ENCODE data around the gene TFPT. TPM values are rescaled to one million over a fixed set of nuclear protein-coding genes. Genes with fewer than 3 reads are reported as not detected.

The TFPT gene, protein sequence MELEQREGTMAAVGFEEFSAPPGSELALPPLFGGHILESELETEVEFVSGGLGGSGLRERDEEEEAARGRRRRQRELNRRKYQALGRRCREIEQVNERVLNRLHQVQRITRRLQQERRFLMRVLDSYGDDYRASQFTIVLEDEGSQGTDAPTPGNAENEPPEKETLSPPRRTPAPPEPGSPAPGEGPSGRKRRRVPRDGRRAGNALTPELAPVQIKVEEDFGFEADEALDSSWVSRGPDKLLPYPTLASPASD
- total RNA-seq (34.9 TPM), polyA plus RNA-seq (34.3 TPM)
- long read RNA-seq, donor 1, partial matches to known transcripts: 0 of 2 reads
- long read RNA-seq, donor 1, other reads (novel, unspliced or antisense): 0 of 2 reads
- long read RNA-seq, donor 2, transcript TFPT-203 (6 exons, 1,205 nt): major isoform, 21 of 21 reads
- long read RNA-seq, donor 2, partial matches to known transcripts: 0 of 21 reads
- long read RNA-seq, donor 2, other reads (novel, unspliced or antisense): 0 of 21 reads
- long read RNA-seq, donor 3, transcript TFPT-203 (6 exons, 1,205 nt): major isoform, 20 of 32 reads
- long read RNA-seq, donor 3, partial matches to known transcripts: 12 of 32 reads
- long read RNA-seq, donor 3, other reads (novel, unspliced or antisense): 0 of 32 reads
- long read RNA-seq, donor 4, partial matches to known transcripts: 106 of 117 reads
- long read RNA-seq, donor 4, other reads (novel, unspliced or antisense): 7 of 117 reads
- long read RNA-seq, donor 5, transcript TFPT-203 (6 exons, 1,205 nt): major isoform, 17 of 18 reads
- long read RNA-seq, donor 5, partial matches to known transcripts: 0 of 18 reads
- long read RNA-seq, donor 5, other reads (novel, unspliced or antisense): 0 of 18 reads
- long read RNA-seq, donor 6, transcript TFPT-203 (6 exons, 1,205 nt): major isoform, 10 of 50 reads
- long read RNA-seq, donor 6, partial matches to known transcripts: 40 of 50 reads
- long read RNA-seq, donor 6, other reads (novel, unspliced or antisense): 0 of 50 reads
- long read RNA-seq, donor 7, transcript TFPT-203 (6 exons, 1,205 nt): major isoform, 9 of 9 reads
- long read RNA-seq, donor 7, partial matches to known transcripts: 0 of 9 reads
- long read RNA-seq, donor 7, other reads (novel, unspliced or antisense): 0 of 9 reads
- long read RNA-seq, donor 8, transcript TFPT-203 (6 exons, 1,205 nt): major isoform, 6 of 6 reads
- long read RNA-seq, donor 8, partial matches to known transcripts: 0 of 6 reads
- long read RNA-seq, donor 8, other reads (novel, unspliced or antisense): 0 of 6 reads
- long read RNA-seq, donor 9, transcript TFPT-203 (6 exons, 1,205 nt): major isoform, 11 of 11 reads
- long read RNA-seq, donor 9, partial matches to known transcripts: 0 of 11 reads
- long read RNA-seq, donor 9, other reads (novel, unspliced or antisense): 0 of 11 reads
- long read RNA-seq, donor 10, transcript TFPT-203 (6 exons, 1,205 nt): major isoform, 9 of 57 reads
- long read RNA-seq, donor 10, partial matches to known transcripts: 40 of 57 reads
- long read RNA-seq, donor 10, other reads (novel, unspliced or antisense): 7 of 57 reads

GRCh38 chr19:54115109-54116063 is at the start of gene TFPT, which contains the start of gene PRPF31:
TFPT (minus strand) TSS chr19:54115657; CDS start chr19:54115269, 388 bp downstream.
PRPF31 (plus strand) TSS chr19:54115754; CDS start chr19:54118279, 2,525 bp downstream.
- Histone ChIP-seq H3K9me3 (ENCODE audit: control insufficient read depth in 2 of 2, insufficient read depth in 1 of 2, low read length in 1 of 2) (no peaks in the 10 kb centered on the region), H3K36me3 (ENCODE audit: control insufficient read depth in 2 of 2, insufficient read depth in 2 of 2, low read length in 1 of 2) (peaks cover 21 to 23% of the 10 kb centered on the region in 2 donors), H3K4me1 (ENCODE audit: control insufficient read depth in 2 of 2, insufficient read depth in 2 of 2, low read length in 2 of 2) (peaks cover 15 to 21% of the 10 kb centered on the region in 2 donors), H3K4me3 (ENCODE audit: low read length in 2 of 2) (peak within 1 kb of the TSS; percentile 69 to 75), H3K27me3 (ENCODE audit: control insufficient read depth in 2 of 2, insufficient read depth in 1 of 2, low read length in 1 of 2) (no peaks in the 10 kb centered on the region), H3K27ac (ENCODE audit: low read depth in 1 of 2, low read length in 1 of 2) (peak within 1 kb of the TSS; percentile 83 to 91)
- WGBS: under 1% methylated on average over 60 of the region's 60 CpGs
- DNase-seq (ENCODE audit: low read depth in 6 of 9, low spot score in 9 of 9): peak; percentile 96 to 100 (median 98)

GRCh38 chr19:54165222-54165621 is 49.8 kb upstream of the TFPT start:
- Histone ChIP-seq H3K27ac (ENCODE audit: low read depth in 1 of 2, low read length in 1 of 2) (no peak overlapping the region), H3K9me3 (ENCODE audit: control insufficient read depth in 2 of 2, insufficient read depth in 1 of 2, low read length in 1 of 2) (peaks cover 0 to 24% of the 10 kb centered on the region in 2 donors), H3K27me3 (ENCODE audit: control insufficient read depth in 2 of 2, insufficient read depth in 1 of 2, low read length in 1 of 2) (peaks cover 6 to 41% of the 10 kb centered on the region in 2 donors), H3K4me3 (ENCODE audit: low read length in 2 of 2) (no peak overlapping the region), H3K4me1 (ENCODE audit: control insufficient read depth in 2 of 2, insufficient read depth in 2 of 2, low read length in 2 of 2) (peaks cover 12 to 28% of the 10 kb centered on the region in 2 donors), H3K36me3 (ENCODE audit: control insufficient read depth in 2 of 2, insufficient read depth in 2 of 2, low read length in 1 of 2) (no peaks in the 10 kb centered on the region)
- DNase-seq (ENCODE audit: low read depth in 6 of 9, low spot score in 9 of 9): no peak
- WGBS: 96% methylated on average over 25 of the region's 25 CpGs

- Histone ChIP-seq H3K27me3 (ENCODE audit: control insufficient read depth in 2 of 2, insufficient read depth in 1 of 2, low read length in 1 of 2) (peaks cover 6 to 41% of the 10 kb centered on the region in 2 donors), H3K4me1 (ENCODE audit: control insufficient read depth in 2 of 2, insufficient read depth in 2 of 2, low read length in 2 of 2) (peaks cover 12 to 31% of the 10 kb centered on the region in 2 donors), H3K9me3 (ENCODE audit: control insufficient read depth in 2 of 2, insufficient read depth in 1 of 2, low read length in 1 of 2) (peaks cover 0 to 24% of the 10 kb centered on the region in 2 donors), H3K36me3 (ENCODE audit: control insufficient read depth in 2 of 2, insufficient read depth in 2 of 2, low read length in 1 of 2) (no peaks in the 10 kb centered on the region), H3K27ac (ENCODE audit: low read depth in 1 of 2, low read length in 1 of 2) (no peak overlapping the region), H3K4me3 (ENCODE audit: low read length in 2 of 2) (no peak overlapping the region)
- 16% methylated on average over 37 of the region's 37 CpGs for whole genome bisulfite sequencing
- no peak for DNase-seq (ENCODE audit: low read depth in 6 of 9, low spot score in 9 of 9)
Measured at GRCh38 chr19:54164369-54165068, 49.1 kb upstream of the TFPT start.

DNA sequence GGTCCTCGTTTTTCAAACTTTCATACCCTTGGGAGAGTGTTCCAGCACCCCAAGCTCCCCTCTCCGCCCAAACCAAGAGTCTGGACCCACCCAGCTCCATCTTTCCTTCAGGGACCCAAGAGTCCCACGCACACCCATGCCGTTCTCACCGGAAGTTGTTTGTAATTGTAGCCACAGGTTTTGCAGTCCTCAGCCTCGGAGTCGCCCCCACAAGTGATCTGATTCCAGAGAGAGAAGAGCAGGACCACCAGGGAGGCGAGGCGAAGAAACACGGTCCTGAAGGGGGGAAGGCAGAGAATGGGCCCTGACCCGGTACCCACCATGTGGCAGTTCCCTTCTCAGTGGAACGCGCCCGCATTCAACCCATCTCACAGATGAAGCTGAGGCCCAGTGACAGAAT is 47.4 kb upstream of the TFPT start:
- DNase-seq (ENCODE audit: low read depth in 6 of 9, low spot score in 9 of 9): no peak
- Histone ChIP-seq H3K4me1 (ENCODE audit: control insufficient read depth in 2 of 2, insufficient read depth in 2 of 2, low read length in 2 of 2) (peaks cover 20 to 41% of the 10 kb centered on the region in 2 donors), H3K4me3 (ENCODE audit: low read length in 2 of 2) (peak overlapping the region in 1 of 2 donors; percentile 22), H3K36me3 (ENCODE audit: control insufficient read depth in 2 of 2, insufficient read depth in 2 of 2, low read length in 1 of 2) (peaks cover 4 to 8% of the 10 kb centered on the region in 2 donors), H3K27ac (ENCODE audit: low read depth in 1 of 2, low read length in 1 of 2) (peak overlapping the region in 1 of 2 donors; percentile 18), H3K27me3 (ENCODE audit: control insufficient read depth in 2 of 2, insufficient read depth in 1 of 2, low read length in 1 of 2) (peaks cover 6 to 41% of the 10 kb centered on the region in 2 donors), H3K9me3 (ENCODE audit: control insufficient read depth in 2 of 2, insufficient read depth in 1 of 2, low read length in 1 of 2) (peaks cover 0 to 24% of the 10 kb centered on the region in 2 donors)
- WGBS: 75% methylated on average over 14 of the region's 14 CpGs

GRCh38 chr19:54162241-54162805 is 46.9 kb upstream of the TFPT start:
- Histone ChIP-seq H3K27me3 (ENCODE audit: control insufficient read depth in 2 of 2, insufficient read depth in 1 of 2, low read length in 1 of 2) (peaks cover 6 to 41% of the 10 kb centered on the region in 2 donors), H3K36me3 (ENCODE audit: control insufficient read depth in 2 of 2, insufficient read depth in 2 of 2, low read length in 1 of 2) (peaks cover 10 to 14% of the 10 kb centered on the region in 2 donors), H3K9me3 (ENCODE audit: control insufficient read depth in 2 of 2, insufficient read depth in 1 of 2, low read length in 1 of 2) (peaks cover 0 to 24% of the 10 kb centered on the region in 2 donors), H3K27ac (ENCODE audit: low read depth in 1 of 2, low read length in 1 of 2) (no peak overlapping the region), H3K4me1 (ENCODE audit: control insufficient read depth in 2 of 2, insufficient read depth in 2 of 2, low read length in 2 of 2) (peaks cover 20 to 42% of the 10 kb centered on the region in 2 donors), H3K4me3 (ENCODE audit: low read length in 2 of 2) (peak overlapping the region; percentile 22 to 44)
- 4% methylated on average over 35 of the region's 35 CpGs for WGBS
- DNase-seq (ENCODE audit: low read depth in 6 of 9, low spot score in 9 of 9): peak in 5 of 9 donors; percentile 42 to 74 (median 59)

DNA sequence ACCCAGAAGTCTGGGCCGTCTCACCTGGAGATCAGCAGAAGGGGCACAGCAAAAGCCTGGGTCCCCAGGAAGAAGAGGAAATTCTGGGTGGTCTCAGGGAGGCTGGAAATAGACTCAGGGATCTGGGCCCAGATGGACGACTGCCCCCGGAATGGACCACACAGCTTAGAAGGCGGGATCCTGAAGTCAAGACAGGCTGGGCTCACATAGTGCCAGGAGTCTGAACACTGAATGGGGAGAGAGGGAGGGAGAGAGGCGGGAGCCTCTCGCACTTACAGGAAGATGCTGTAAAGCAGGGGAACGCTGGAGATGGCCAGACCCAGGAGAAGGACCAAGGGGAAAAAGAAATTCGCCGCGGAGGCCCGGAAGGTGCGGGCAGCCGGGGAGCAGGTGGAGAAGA is 45.4 kb upstream of the TFPT start:
- Histone ChIP-seq H3K4me3 (ENCODE audit: low read length in 2 of 2) (peak overlapping the region; percentile 56 to 65), H3K4me1 (ENCODE audit: control insufficient read depth in 2 of 2, insufficient read depth in 2 of 2, low read length in 2 of 2) (peaks cover 23 to 56% of the 10 kb centered on the region in 2 donors), H3K36me3 (ENCODE audit: control insufficient read depth in 2 of 2, insufficient read depth in 2 of 2, low read length in 1 of 2) (peaks cover 24 to 28% of the 10 kb centered on the region in 2 donors), H3K27ac (ENCODE audit: low read depth in 1 of 2, low read length in 1 of 2) (no peak overlapping the region), H3K27me3 (ENCODE audit: control insufficient read depth in 2 of 2, insufficient read depth in 1 of 2, low read length in 1 of 2) (peaks cover 6 to 41% of the 10 kb centered on the region in 2 donors), H3K9me3 (ENCODE audit: control insufficient read depth in 2 of 2, insufficient read depth in 1 of 2, low read length in 1 of 2) (peaks cover 0 to 24% of the 10 kb centered on the region in 2 donors)
- DNase-seq (ENCODE audit: low read depth in 6 of 9, low spot score in 9 of 9): no peak
- 74% methylated on average over 13 of the region's 13 CpGs for WGBS

Measured in thymus (tissue), 14 donors.